CD4-positive, alpha-beta T cell treated with Interleukin-12 subunit alpha and Interleukin-12 subunit beta, for 1 hour (primary cell): Measurements from ENCODE around the gene TCTN2.

Experiments
- DNase-seq: peaks from one replicate; pipeline ENCODE4 v3.0.0-alpha.2; 2020

Gene TCTN2

DNA sequence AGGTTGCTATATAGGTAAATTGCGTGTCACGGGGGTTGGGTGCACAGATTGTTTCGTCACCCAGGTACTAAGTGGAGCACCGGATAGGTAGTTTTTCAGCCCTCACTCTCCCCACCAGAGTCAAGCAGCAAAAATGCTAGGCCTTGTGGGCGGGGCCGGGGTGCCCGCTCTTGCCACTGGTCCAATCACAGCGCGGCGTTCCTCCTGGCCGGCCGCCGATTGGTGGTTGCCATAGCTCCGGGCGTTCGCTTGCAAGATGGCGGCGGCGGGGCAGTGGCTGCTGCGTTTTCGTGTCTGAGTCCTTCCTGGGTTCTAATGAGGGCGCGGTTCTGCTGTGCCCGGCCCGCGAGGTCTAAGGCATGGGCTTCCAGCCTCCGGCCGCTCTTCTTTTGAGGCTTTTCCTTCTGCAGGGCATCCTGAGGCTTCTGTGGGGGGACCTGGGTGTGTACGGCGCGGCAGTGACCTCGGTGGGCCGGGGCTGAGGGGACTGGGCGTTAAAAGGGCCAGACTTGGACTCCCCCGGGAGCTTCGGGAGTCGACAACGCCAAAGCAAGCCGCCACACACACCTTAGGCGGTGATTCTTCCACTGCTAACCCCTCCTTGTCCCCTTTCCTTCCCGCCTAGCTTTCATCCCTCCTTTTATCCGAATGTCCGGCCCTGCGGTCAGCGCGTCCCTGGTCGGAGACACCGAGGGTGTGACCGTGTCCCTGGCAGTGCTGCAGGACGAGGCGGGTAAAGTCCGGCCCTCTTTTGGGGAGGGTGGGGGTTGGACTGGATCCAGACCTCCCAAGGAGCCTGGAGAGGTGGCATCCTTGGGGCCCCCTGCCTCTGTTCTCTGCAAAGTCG, at the start of gene TCTN2:
TCTN2 (plus strand) TSS at position 232 of the 847 bp plus-strand sequence; CDS start at position 360, 128 bp downstream.
- DNase-seq = peak; percentile 94

DNA sequence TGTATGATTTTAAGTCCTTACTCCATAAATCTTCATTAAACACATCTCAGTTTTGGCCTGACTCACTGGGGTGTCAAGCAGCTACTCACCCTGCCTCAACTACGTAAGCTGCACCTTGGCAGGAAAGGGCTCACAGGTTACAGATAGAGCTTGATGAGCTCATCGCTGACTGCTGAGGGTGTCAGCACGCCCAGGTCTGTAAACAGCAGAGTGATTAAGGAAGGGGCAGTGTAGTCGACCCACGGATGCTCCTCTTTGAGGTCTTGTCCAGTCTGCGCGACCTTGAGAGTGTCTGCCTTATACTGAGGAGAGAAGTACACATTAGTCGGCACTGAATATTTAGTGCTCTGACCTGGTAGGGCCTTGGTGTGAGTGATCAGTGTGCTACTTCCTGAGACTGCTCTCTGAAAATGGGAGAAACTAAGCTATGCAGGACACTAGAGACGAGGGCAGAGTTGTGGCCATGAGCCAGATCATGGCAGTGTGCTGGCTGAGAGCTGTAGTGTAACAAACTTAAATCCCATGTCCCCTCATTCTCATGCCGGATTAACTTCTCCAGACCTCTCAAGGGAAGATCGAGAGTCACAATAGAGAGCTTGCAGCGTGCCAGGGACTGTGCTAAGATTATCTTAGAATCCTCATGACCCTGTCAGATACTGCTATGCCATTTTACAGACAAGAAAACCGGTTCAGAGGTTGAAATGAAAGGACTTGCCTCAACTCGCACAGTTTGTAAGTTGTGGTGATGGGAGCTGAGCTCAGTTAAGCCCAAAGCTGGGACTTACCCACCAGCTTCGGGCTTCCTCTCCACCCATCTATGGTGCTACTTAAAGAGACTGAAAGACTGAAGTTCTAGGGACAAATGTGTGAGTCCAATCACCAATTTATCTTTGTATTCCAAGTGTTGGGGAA, 49.0 kb upstream of the TCTN2 start:
- DNase-seq = no peak

DNA sequence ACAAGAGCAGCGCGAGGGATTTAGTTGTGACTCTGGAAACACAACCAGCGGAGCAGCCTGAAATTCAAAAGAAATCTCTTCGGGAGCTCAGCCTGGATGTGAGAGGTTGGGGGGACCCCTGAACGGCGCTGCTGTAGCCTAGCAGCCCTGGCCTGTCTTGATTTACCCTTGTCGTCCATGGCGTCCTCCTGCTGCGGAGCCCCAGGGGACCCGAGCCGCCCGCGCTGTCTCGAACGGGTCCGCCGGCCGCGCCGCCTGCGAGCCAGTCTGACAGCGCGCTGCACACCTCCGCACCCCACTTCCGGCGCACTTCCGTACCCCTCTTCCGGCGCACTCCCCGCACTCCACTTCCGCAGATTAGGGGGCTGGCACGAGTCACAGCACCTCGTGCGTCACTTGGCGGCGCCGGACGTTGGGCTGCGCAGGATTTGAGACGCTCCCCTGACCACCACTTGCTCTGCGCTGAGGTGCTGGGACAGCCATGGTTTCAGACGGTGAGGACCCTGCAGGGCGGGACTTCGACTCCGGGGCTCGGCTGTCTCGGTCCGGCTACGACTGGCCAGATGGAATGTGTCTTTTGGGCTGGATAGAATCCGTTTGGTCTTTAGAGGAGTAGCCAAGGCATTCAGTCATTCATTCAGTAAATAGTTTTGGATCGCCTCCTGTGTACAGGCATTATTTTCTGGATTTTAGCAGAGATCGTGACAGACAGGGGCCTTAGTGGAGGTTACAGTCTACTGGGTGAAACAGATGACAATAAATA, 37.4 kb upstream of the TCTN2 start, which contains the start of the genes EIF2B1 and GTF2H3:
EIF2B1 (minus strand) TSS at position 308 of the 763 bp plus-strand sequence; CDS start at position 179, 129 bp downstream.
GTF2H3 (plus strand) TSS at position 451 of the 763 bp plus-strand sequence; CDS start at position 482, 31 bp downstream.
- peak; percentile 96 for DNase-seq

- no peak for DNase-seq
Observed at GRCh38 chr12:123634142-123634561, 36.8 kb upstream of the TCTN2 start.

DNA sequence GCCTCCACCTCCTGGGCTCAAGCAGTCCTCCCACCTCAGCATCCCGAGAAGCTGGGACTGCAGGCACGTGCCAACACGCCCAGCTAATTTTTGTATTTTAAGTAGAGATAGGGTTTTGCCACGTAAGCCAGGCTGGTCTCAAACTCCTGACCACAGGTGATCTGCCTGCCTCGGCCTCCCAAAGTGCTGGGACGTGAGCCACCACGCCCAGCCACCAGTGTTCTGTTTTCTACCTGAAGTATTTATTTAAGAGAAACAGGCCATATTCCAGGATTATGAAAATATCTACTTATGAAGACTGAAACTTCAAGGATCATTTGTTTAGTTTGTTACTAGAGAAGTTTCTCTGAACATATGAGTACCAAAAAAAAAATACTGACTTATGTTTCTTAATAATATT, 27.0 kb upstream of the TCTN2 start:
- DNase-seq = no peak

DNA sequence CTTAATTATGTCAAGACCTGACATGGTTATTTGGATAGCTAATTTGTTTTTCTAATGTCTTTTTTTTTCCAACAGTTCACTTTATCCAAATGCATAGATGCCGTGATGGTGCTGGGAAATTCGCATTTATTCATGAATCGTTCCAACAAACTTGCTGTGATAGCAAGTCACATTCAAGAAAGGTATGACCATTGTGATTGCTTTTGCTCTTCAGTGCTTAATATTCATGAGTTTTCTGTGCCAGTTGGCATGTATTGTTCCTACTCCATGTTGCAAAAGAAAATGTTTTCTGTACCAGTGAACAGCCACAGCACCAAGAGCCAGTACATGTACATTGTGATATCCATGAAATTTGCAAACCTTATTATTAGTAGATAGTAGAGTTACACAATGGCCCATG, 25.5 kb upstream of the TCTN2 start:
- no peak for DNase-seq

GRCh38 chr12:123645878-123646277, 25.0 kb upstream of the TCTN2 start:
- DNase-seq = no peak

DNA sequence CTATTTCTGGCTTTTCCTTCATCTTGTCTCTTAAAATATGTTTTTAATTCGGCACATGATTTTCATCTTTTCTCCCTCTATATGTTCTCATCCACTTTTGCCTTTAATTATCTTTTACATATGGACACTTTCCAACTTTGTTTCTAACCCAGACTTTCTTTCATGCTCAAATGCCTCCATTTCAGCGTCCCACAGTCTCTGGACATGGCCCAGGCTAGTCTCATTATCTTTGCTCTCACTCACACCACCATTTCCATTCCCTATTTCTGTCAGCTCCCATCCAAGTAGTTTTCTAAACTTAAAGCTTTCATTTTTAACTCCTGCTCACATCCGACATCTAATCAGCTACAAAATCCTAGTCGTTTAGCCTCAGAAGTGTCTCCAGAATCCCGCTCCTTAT, 22.5 kb upstream of the TCTN2 start:
- no peak for DNase-seq

DNA sequence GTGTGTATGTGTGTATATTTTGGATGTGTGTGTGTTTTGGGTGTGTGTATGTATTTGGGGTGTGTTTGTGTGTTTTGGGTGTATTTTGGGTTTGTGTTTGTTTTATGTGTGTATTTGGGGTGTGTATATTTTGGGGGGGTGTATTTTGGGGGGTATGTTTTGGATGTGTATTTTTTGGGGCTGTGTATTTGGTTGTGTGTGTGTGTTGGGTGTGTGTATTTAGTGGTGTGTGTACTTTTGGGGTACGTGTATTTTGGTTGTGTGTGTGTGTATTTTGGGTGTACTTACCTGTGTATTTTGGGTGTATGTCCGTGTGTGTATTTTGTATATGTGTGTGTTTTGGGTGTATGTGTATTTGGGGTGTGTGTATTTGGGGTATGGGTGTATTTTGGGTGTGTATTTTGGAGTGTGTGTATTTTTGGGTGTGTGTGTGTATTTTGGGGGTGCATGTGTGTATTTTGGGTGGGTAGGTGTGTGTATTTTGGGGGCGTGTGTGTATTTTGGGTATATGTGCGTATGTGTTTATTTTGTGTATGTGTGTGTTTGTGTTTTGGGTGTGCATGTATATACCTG, 16.7 kb upstream of the TCTN2 start:
- no peak for DNase-seq

DNA sequence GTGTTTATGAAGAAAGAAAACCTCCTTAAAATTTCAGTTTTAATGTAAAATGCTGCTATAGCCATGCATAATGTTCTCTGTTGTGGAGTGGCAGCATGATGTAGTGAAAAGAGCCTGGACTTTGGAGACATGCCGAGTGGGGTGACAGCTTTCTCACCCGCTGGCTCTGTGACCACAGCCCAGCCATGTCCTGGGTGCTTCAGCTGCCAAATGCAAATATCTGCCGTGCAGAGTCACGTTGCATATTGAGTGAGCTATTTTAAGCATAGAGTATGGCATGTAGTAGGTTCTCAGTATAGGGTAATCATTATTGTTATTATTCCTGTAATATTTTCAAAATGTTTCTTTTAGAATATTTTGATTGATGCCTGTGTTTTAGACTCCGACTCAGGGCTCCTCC, 15.5 kb upstream of the TCTN2 start:
- DNase-seq = no peak

GRCh38 chr12:123656392-123656791, 14.5 kb upstream of the TCTN2 start:
- no peak for DNase-seq

DNA sequence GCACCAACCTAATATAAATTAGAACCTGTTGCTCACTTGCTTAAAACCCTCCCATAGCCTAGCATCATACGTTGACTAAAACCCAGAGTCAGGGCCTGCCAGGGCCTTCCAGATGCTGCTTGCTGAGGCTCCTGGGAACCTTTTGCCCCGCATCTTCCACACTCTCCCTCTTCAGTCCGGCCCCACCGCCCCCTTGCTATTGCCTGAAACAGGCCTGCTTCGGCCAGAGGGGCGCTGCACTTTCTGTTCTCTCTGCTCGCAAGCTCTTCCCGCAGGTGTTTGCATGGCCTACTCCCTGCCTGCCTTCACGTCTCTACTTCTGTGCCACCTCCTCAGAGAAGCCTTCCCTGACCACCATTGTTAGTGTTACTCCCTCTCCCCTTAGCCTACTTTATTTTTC, 13.7 kb upstream of the TCTN2 start:
- no peak for DNase-seq

GRCh38 chr12:123659996-123660727, 10.8 kb upstream of the TCTN2 start:
- no peak for DNase-seq

- DNase-seq = no peak
Observed at GRCh38 chr12:123667771-123668170, 3.1 kb upstream of the TCTN2 start.

DNA sequence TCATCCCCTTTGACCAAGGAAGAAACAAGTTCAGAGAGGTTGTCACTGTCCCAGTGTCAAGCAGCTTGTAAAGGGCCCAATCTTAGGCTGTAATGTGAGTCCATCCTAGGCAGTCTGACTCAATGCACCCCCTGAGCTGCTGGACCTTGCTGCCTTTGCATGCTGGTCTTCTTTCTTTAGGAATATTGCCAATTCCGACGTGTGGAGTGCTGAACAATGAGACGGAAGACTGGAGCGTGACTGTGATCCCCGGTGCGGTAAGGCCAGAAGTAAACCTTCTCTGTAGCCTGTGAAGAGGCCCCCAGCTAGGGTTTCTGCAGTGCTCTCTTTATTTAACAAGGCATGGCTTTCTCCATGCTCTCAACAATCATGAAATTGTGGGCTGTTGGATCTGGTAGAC, 963 bp downstream of the TCTN2 start:
- no peak for DNase-seq

DNA sequence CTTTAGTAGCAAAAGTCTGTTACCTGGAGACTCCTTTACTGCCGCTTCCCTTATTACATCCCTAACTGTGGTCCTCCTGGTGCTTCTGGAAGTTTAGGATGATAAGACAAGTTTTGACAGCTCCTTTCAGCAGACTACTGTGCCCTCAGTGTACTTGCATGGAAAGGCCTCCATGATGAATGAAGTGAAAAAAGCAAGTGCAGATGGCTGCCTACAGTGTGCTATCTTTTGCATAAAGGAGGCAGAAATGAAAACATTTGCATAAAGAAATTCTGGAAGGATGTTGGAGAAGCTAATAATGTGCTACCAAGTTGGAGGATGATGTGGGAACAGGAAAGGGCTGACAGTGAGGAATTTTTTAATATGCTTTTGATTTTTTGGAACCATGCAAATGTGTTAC, 4.5 kb downstream of the TCTN2 start:
- no peak for DNase-seq

GRCh38 chr12:123676616-123677320, 5.9 kb downstream of the TCTN2 start:
- no peak for DNase-seq

DNA sequence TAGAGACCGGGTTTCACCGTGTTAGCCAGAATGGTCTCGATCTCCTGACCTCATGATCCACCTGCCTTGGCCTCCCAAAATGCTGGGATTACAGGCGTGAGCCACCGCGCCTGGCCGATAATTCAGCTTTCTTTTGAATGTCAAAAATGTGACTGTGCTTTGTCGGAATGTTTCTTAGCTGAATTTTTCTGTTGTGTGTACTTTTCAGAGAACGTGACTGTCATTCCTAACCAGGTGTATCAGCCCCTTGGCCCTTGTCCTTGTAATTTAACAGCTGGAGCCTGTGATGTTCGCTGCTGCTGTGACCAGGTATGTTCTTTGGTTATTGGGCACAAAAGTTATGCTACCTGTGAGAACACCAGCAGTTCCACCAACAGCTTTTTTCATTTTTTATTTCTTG, 8.1 kb downstream of the TCTN2 start:
- DNase-seq = no peak

DNA sequence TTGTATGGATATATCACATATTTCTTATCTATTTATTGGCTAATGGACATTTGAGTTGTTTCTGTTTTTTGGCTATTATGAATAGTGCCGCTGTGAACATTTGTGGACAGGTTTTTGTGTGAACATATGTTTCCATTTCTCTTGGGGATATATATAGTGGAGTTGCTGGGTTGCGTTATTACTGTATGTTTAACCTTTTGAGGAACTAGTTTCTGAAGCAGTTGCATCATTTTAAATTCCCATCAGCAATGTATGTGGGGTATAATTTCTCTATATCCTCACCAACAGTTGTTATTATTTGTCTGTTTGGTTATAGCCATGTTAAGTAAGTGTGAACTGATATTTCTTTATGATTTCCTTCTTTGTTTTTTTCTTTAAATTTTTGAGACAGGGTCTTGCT, 10.7 kb downstream of the TCTN2 start:
- DNase-seq = no peak

GRCh38 chr12:123683964-123684363, 13.1 kb downstream of the TCTN2 start:
- DNase-seq = no peak

DNA sequence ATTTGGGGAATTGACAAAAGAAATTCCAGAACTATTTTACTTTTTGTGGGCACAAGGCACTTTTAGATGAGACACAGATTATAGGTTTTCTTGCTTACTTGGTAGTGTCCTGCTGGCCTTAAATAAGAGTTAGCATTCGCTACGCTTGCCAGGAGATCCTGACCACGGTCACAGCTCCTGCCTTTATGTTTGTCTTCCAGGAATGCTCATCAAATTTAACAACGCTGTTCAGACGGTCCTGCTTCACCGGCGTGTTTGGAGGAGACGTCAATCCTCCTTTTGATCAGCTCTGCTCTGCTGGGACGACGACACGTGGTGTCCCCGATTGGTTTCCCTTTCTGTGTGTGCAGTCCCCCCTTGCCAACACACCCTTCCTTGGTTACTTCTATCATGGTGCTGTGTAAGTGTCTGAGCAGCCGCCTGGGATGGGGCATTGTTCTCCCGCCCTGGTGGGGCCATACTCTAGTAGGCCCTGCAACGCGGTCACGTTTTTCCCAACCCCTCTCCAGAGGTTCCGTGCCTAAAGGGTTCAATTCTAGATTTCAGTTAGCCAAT, 15.8 kb downstream of the TCTN2 start:
- no peak for DNase-seq
